Endothelial cell of umbilical vein (primary cell): ENCODE results near the gene GANAB. TPM values are rescaled to one million over a fixed set of nuclear protein-coding genes. Genes with fewer than 3 reads are reported as not detected.
"Not testable (repeated sequence)": the region's sequence is repeated elsewhere in the genome, so short reads cannot be mapped to it uniquely, and the experiment has no call there.

Experiments used
- BruUV-seq: library from RNA; stranded (reverse); fragments of 400-500 nt; replicated peaks from 2 replicates; lab custom pipeline; 2021; lab: Mats Ljungman, UMichigan
- CTCF ChIA-PET: fragments of 300-600, 350-600 bp; sonication (Branson Sonifier 250); formaldehyde crosslinking; loops from one replicate; lab custom pipeline; 2021; ENCODE audit warnings: antibody characterized with exemption, inconsistent platforms; lab: Charles Lee
- POLR2A ChIA-PET: fragments of 300-600, 350-600 bp; sonication (Branson Sonifier 250); formaldehyde crosslinking; loops from one replicate; lab custom pipeline; 2021; ENCODE audit warnings: antibody characterized with exemption, inconsistent platforms; lab: Charles Lee
- DNase-seq: peaks from one replicate; pipeline ENCODE4 v3.0.0-alpha.2; 2011; ENCODE audit warnings: low read depth, low spot score
- FAIRE-seq: peaks from 2 replicates; lab custom pipeline; 2011; peaks lifted over from hg19 to GRCh38; lab: Jason Lieb, UNC
- H2AFZ ChIP-seq: 2 replicates; pipeline ENCODE4 v1.6.0; 2012; ENCODE audit warnings: low read depth, low read length, control low read depth, inconsistent platforms
- H3K27ac ChIP-seq: 2 replicates; pipeline ENCODE4 v1.5.1; 2011; ENCODE audit warnings: low read depth, mild to moderate bottlenecking, control low read depth, low read length, moderate library complexity; ENCODE audit not compliant: insufficient read depth
- H3K27me3 ChIP-seq, 2 experiments: 2 replicates each; pipeline versions ENCODE4 v1.6.0 to v1.6.1; 2011; ENCODE audit warnings: low read length in 2 of 2, mixed read lengths in 1 of 2; ENCODE audit not compliant: control insufficient read depth in 2 of 2, insufficient read depth in 2 of 2
- H3K36me3 ChIP-seq, 2 experiments: 2 replicates in 1 of 2; 3 replicates in 1 of 2; pipeline ENCODE4 v1.5.1; 2011; ENCODE audit warnings: low read length in 2 of 2, mild to moderate bottlenecking in 1 of 2, moderate library complexity in 1 of 2; ENCODE audit not compliant: control insufficient read depth in 2 of 2, insufficient read depth in 2 of 2; ENCODE audit errors: extremely low read depth in 1 of 2
- H3K4me1 ChIP-seq: 3 replicates; pipeline ENCODE4 v1.5.1; 2011; ENCODE audit warnings: mild to moderate bottlenecking, low read length; ENCODE audit not compliant: control insufficient read depth, insufficient read depth; ENCODE audit errors: extremely low read depth
- H3K4me2 ChIP-seq: 2 replicates; pipeline ENCODE4 v1.6.1; 2011; ENCODE audit warnings: low read length, control low read depth, mixed read lengths; ENCODE audit not compliant: insufficient read depth
- H3K4me3 ChIP-seq, 3 experiments: fragments of 200-600 bp in 1 of 3; sonication (generic), shearing (Covaris generic) in 1 of 3; replicated peaks in 1 of 3; 2 replicates each; pipeline ENCODE4 v1.5.1; 2011 to 2016; ENCODE audit warnings: control low read depth in 3 of 3, low read length in 3 of 3, mild to moderate bottlenecking in 2 of 3, inconsistent platforms in 1 of 3, low read depth in 1 of 3, moderate library complexity in 1 of 3; ENCODE audit not compliant: insufficient read depth in 1 of 3
- H3K79me2 ChIP-seq: 2 replicates; pipeline ENCODE4 v1.6.0; 2012; ENCODE audit warnings: low read length, inconsistent platforms; ENCODE audit not compliant: control insufficient read depth, insufficient read depth
- H3K9ac ChIP-seq: replicated peaks from 2 replicates; pipeline ENCODE3; 2011; ENCODE audit warnings: low read length, control low read depth; ENCODE audit not compliant: insufficient read depth; ENCODE audit errors: extremely low read depth
- H3K9me1 ChIP-seq: replicated peaks from 3 replicates; pipeline ENCODE4 v1.6.0; 2011; ENCODE audit warnings: mild to moderate bottlenecking, low read length; ENCODE audit not compliant: control insufficient read depth, insufficient read depth; ENCODE audit errors: extremely low read depth
- H3K9me3 ChIP-seq: replicated peaks from 2 replicates; pipeline ENCODE4 v1.5.1; 2012; ENCODE audit warnings: low read length, inconsistent platforms; ENCODE audit not compliant: control insufficient read depth, insufficient read depth
- H4K20me1 ChIP-seq: replicated peaks from 2 replicates; pipeline ENCODE3; 2011; ENCODE audit warnings: mild to moderate bottlenecking, low read length; ENCODE audit not compliant: control insufficient read depth, insufficient read depth; ENCODE audit errors: extremely low read depth
- CTCF ChIP-seq, 2 donors: IDR thresholded peaks; 1 replicate in 1 of 2; 2 replicates in 1 of 2; pipeline ENCODE4 v1.5.1; 2011; ENCODE audit warnings: low read length in 2 of 2, mild to moderate bottlenecking in 2 of 2, moderate library complexity in 2 of 2, control low read depth in 1 of 2, inconsistent platforms in 1 of 2, low read depth in 1 of 2; ENCODE audit not compliant: insufficient read depth in 1 of 2; ENCODE audit errors: extremely low read depth in 1 of 2
- EZH2 ChIP-seq: IDR thresholded peaks from 2 replicates; pipeline ENCODE4 v1.6.1; 2012; ENCODE audit warnings: borderline replicate concordance, low read depth, mild to moderate bottlenecking, moderate library complexity, low read length, inconsistent platforms; ENCODE audit not compliant: severe bottlenecking
- FOS ChIP-seq: IDR thresholded peaks from 2 replicates; pipeline ENCODE4 v1.6.1; 2011; ENCODE audit warnings: mild to moderate bottlenecking, low read length, moderate library complexity, borderline replicate concordance; ENCODE audit not compliant: insufficient read depth
- GATA2 ChIP-seq: IDR thresholded peaks from 2 replicates; pipeline ENCODE4 v1.7.0; 2011; ENCODE audit warnings: low read depth, mild to moderate bottlenecking, moderate library complexity, mixed read lengths, low read length; ENCODE audit not compliant: insufficient read length, insufficient read depth
- JUN ChIP-seq: IDR thresholded peaks from 2 replicates; pipeline ENCODE4 v1.6.1; 2011; ENCODE audit warnings: borderline replicate concordance, low read depth; ENCODE audit not compliant: insufficient read length, insufficient read depth
- MYC ChIP-seq: IDR thresholded peaks from one replicate; pipeline ENCODE4 v1.6.1; 2011; ENCODE audit warnings: mild to moderate bottlenecking, low read depth, low read length
- POLR2A ChIP-seq: IDR thresholded peaks from 2 replicates; pipeline ENCODE4 v1.6.1; 2012; ENCODE audit warnings: low read depth, mild to moderate bottlenecking, control low read depth, low read length
- POLR2AphosphoS5 ChIP-seq: IDR thresholded peaks from 2 replicates; pipeline ENCODE4 v1.6.1; 2012; ENCODE audit warnings: low read depth, mild to moderate bottlenecking, control low read depth, low read length, moderate library complexity; ENCODE audit not compliant: insufficient read depth
- dilution Hi-C: fragments of 300-500 bp; cut with MboI; formaldehyde crosslinking; loops from one replicate; pipeline ENCODE4 v1.15.0; 2019; ENCODE audit warnings: low sequenced_read_pairs; ENCODE audit not compliant: extremely low pct_ligation_motif_present
- intact Hi-C: fragments of 100-400 bp; cut with micrococcal nuclease; formaldehyde crosslinking; loops from one replicate; pipeline ENCODE4 v1.10.0; 2022
- polyA plus RNA-seq, 4 experiments: library from polyadenylated mRNA; depleted of rRNA in 3 of 4; stranded (reverse) in 3 of 4; unstranded in 1 of 4; fragments of >200 nt; gene quantifications; 2 replicates each; pipeline versions ENCODE4 v1.2.1 to v1.2.3, GENCODE V29; 2011 to 2012; ENCODE audit warnings: missing spikeins in 1 of 4
- total RNA-seq: library from RNA; stranded (reverse); gene quantifications from 2 replicates; pipeline ENCODE4 v1.2.3, GENCODE V29; 2021
- TF ChIP-seq, protein P1 (sequence below): IDR thresholded peaks from 2 replicates; pipeline ENCODE4 v1.6.1; 2011; ENCODE audit not compliant: insufficient read depth, insufficient read length

Gene GANAB
- total and polyA plus RNA-seq, 2 donors (not counting 3 experiments of a cell fraction or from before 2014, with no cell fraction given), result 389 to 455 TPM

GRCh38 chr11:62650283-62650682 is 3.9 kb upstream of the GANAB start:
- intact Hi-C loops, result loop anchor here (5.0 kb wide), 1 partner anchor 57 kb away; the partner anchor contains the start of genes BSCL2 and GNG3
- H3K4me2 ChIP-seq, H3K4me3 ChIP-seq, H3K9me1 ChIP-seq, H3K27me3 ChIP-seq, H3K9me3 ChIP-seq, H3K4me1 ChIP-seq, H3K27ac ChIP-seq, H3K9ac ChIP-seq, dilution Hi-C loops, BruUV-seq, FAIRE-seq, DNase-seq, H4K20me1 ChIP-seq, H2AFZ ChIP-seq: not testable (repeated sequence)
- POLR2A ChIA-PET, result interaction anchor here (1.4 kb wide), 1 partner anchor 15 kb away, joined by 4 read pairs; the partner anchor contains the start of genes C11orf98 and CSKMT
- peaks cover 31% of the 10 kb centered on the region for H3K79me2 ChIP-seq
- H3K36me3 ChIP-seq, result peaks cover 7 to 21% of the 10 kb centered on the region in 2 experiments
- CTCF ChIA-PET, result interaction anchor here (0.6 to 1.9 kb wide), 2 partner anchors 10 to 44 kb away, joined by 3 to 4 read pairs; no protein-coding TSS in a partner anchor

GRCh38 chr11:62649486-62649885 is 3.1 kb upstream of the GANAB start:
- CTCF ChIA-PET, result interaction anchor here (1.7 to 1.9 kb wide), 2 partner anchors 45 to 58 kb away, joined by 4 read pairs; partner anchors contain the start of gene TUT1
- TF ChIP-seq CTCF (IDR thresholded peaks at IDR 0.05; ENCODE audit: extremely low read depth in 1 of 2, insufficient read depth in 1 of 2, low read depth in 1 of 2, low read length in 2 of 2) (no peak), MYC (no peak), FOS (no peak), EZH2 (no peak), GATA2 (no peak), POLR2AphosphoS5 (no peak), JUN (no peak), POLR2A (no peak)
- TF ChIP-seq, protein P1, sequence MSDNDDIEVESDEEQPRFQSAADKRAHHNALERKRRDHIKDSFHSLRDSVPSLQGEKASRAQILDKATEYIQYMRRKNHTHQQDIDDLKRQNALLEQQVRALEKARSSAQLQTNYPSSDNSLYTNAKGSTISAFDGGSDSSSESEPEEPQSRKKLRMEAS, result no peak
- H3K36me3 ChIP-seq, result peaks cover 7 to 21% of the 10 kb centered on the region in 2 experiments
- no peaks in the 10 kb centered on the region for H4K20me1 ChIP-seq
- peaks cover 37% of the 10 kb centered on the region for H3K79me2 ChIP-seq
- H3K4me2 ChIP-seq, result no peak overlapping the region
- H2AFZ ChIP-seq, result no peak overlapping the region
- H3K9ac ChIP-seq, result no peak overlapping the region
- H3K9me3 ChIP-seq, result no peaks in the 10 kb centered on the region
- H3K4me1 ChIP-seq, result peaks cover 13% of the 10 kb centered on the region
- BruUV-seq, result no TSS peak
- no peaks in the 10 kb centered on the region for H3K9me1 ChIP-seq
- FAIRE-seq (no peak), DNase-seq (no peak)
- no peak overlapping the region for H3K27ac ChIP-seq
- dilution Hi-C loops, result no loop called here
- no peak overlapping the region for H3K4me3 ChIP-seq
- POLR2A ChIA-PET, result interaction anchor here (2.5 kb wide), 1 partner anchor 16 kb away, joined by 13 read pairs; the partner anchor contains the start of genes C11orf98 and CSKMT
- intact Hi-C loops, result no loop called here
- no peaks in the 10 kb centered on the region for H3K27me3 ChIP-seq
